GM18870 (cell line): ENCODE results near the gene CRCP.
A peak's percentile ranks its signal among the peaks of the same experiment; 100 is the strongest.
"Not testable (repeated sequence)": the region's sequence is repeated elsewhere in the genome, so short reads cannot be mapped to it uniquely, and the experiment has no call there.

Experiments
- ATAC-seq: cut with Tn5 transposase; IDR thresholded peaks from one replicate; pipeline ENCODE4 v1.9.1; 2021; ENCODE audit warnings: moderate library complexity; ENCODE audit not compliant: unreplicated experiment

CRCP gene

GRCh38 chr7:66114743-66115649 lies at the start of gene CRCP:
Gene CRCP (plus strand): TSS chr7:66114847. CDS start chr7:66114963, 116 bp downstream.
- ATAC-seq = peak; percentile 70

GRCh38 chr7:66069732-66070131 lies 44.9 kb upstream of the CRCP start:
- ATAC-seq = no peak

- ATAC-seq = no peak
Measured at GRCh38 chr7:66070222-66070621, 44.4 kb upstream of the CRCP start.

GRCh38 chr7:66072208-66072607 lies 42.4 kb upstream of the CRCP start:
- not testable (repeated sequence) for ATAC-seq

- ATAC-seq = peak; percentile 80
Measured at GRCh38 chr7:66075590-66076461, 38.8 kb upstream of the CRCP start, which contains the start of gene ASL. Gene ASL (plus strand): TSS chr7:66075819. CDS start chr7:66076082, 263 bp downstream.

- no peak for ATAC-seq
Measured at GRCh38 chr7:66076462-66077329, 38.0 kb upstream of the CRCP start.

- no peak for ATAC-seq
Measured at GRCh38 chr7:66078067-66078466, 36.6 kb upstream of the CRCP start.

- no peak for ATAC-seq
Measured at GRCh38 chr7:66082083-66082482, 32.6 kb upstream of the CRCP start.

- no peak for ATAC-seq
Measured at GRCh38 chr7:66082886-66083415, 31.7 kb upstream of the CRCP start.

- ATAC-seq = no peak
Measured at GRCh38 chr7:66083677-66084076, 31.0 kb upstream of the CRCP start.

GRCh38 chr7:66088861-66089838 lies 25.5 kb upstream of the CRCP start:
- ATAC-seq = no peak

GRCh38 chr7:66092654-66093053 lies 22.0 kb upstream of the CRCP start:
- no peak for ATAC-seq

- ATAC-seq = no peak
Measured at GRCh38 chr7:66095010-66095409, 19.6 kb upstream of the CRCP start.

- ATAC-seq = no peak
Measured at GRCh38 chr7:66099232-66099550, 15.5 kb upstream of the CRCP start.

GRCh38 chr7:66099551-66100407 lies 14.9 kb upstream of the CRCP start:
- ATAC-seq = peak; percentile 69

GRCh38 chr7:66100408-66101050 lies 14.1 kb upstream of the CRCP start:
- ATAC-seq = no peak

GRCh38 chr7:66102168-66102567 lies 12.5 kb upstream of the CRCP start:
- not testable (repeated sequence) for ATAC-seq

GRCh38 chr7:66103994-66104393 lies 10.7 kb upstream of the CRCP start:
- not testable (repeated sequence) for ATAC-seq
